B cell (primary cell): ENCODE measurements around the gene SYNE1.

Experiments used
- EZH2 ChIP-seq: IDR thresholded peaks from 2 replicates; pipeline ENCODE4 v1.6.1; 2012; ENCODE audit warnings: borderline replicate concordance, low read depth, mild to moderate bottlenecking, moderate library complexity, low read length; ENCODE audit not compliant: insufficient read depth, poor library complexity, severe bottlenecking
- TF ChIP-seq, protein P1 (sequence below): fragments of 200-600 bp; IDR thresholded peaks from one replicate; pipeline ENCODE4 v1.8.0; 2022; ENCODE audit warnings: antibody characterized with exemption, mild to moderate bottlenecking

- TF ChIP-seq EZH2: no peak
- TF ChIP-seq, protein P1, sequence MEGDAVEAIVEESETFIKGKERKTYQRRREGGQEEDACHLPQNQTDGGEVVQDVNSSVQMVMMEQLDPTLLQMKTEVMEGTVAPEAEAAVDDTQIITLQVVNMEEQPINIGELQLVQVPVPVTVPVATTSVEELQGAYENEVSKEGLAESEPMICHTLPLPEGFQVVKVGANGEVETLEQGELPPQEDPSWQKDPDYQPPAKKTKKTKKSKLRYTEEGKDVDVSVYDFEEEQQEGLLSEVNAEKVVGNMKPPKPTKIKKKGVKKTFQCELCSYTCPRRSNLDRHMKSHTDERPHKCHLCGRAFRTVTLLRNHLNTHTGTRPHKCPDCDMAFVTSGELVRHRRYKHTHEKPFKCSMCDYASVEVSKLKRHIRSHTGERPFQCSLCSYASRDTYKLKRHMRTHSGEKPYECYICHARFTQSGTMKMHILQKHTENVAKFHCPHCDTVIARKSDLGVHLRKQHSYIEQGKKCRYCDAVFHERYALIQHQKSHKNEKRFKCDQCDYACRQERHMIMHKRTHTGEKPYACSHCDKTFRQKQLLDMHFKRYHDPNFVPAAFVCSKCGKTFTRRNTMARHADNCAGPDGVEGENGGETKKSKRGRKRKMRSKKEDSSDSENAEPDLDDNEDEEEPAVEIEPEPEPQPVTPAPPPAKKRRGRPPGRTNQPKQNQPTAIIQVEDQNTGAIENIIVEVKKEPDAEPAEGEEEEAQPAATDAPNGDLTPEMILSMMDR: no peak
Observed at GRCh38 chr6:152503546-152503945, 133.6 kb downstream of the SYNE1 start.
